Regular cardiac myocyte (primary cell): ENCODE data around the gene MCMBP. TPM values are rescaled to one million over a fixed set of nuclear protein-coding genes. Genes with fewer than 3 reads are reported as not detected.

ENCODE experiments used
- total RNA-seq: library from RNA; depleted of rRNA; stranded (reverse); fragments of >200 nt; gene quantifications from 2 replicates; pipeline ENCODE4 v1.2.3, GENCODE V29; 2014

MCMBP gene
- 47.6 and 79.0 TPM in 2 replicates for total RNA-seq

DNA sequence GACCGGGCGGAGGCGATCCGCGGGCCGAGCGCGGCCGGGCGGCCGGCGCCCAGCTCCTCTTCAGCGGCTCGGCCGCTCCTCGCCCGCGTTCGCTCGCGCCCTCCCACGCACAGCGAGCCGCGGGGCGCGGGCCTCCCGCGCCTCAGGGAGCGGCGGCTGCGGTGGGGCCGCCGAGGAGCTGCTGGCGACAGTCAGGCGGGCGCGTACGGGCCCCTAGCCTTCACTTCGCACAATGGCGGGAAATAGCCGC, at the start of gene MCMBP:
Gene MCMBP (minus strand): TSS at position 234 of the 250 bp plus-strand sequence. CDS start 259 bp downstream, outside the sequence.

DNA sequence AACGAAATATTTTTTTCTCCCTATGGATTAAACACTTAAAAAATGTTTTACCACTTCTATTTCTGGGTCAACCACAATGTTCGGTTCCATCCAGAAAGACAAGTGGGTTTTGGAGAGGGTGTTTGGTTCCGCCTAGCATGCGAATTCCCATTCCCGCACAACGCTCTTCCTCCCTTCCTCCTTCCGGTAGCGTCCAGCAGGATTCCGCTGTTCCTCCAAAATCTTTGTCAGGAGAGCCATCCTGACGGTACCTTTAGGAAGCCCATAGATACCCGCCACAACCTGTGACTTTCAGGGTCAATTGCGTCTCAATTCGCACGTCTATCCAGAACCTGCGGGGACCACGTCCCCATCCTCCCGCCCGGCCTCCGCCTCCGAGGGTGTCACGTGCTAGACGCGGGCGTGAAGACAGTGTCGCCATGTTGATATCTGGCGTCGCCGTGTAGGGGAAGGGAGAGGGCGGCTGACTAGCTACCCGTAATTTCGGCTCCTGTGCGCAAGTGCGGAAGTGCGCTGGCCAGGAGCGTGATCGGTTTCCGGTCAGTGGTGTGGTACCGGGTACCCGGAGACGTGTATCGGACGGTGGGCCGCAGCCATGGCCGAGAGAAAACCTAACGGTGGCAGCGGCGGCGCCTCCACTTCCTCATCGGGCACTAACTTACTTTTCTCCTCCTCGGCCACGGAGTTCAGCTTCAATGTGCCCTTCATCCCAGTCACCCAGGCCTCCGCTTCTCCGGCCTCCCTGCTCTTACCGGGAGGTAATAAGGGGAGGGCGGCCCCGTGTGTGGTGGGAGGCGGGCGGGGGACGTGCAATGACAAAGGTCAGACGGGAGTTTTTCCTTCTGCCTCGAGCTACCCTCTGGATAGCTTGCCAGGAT, 19.8 kb upstream of the MCMBP start, which contains the start of gene SEC23IP:
Gene SEC23IP (plus strand): TSS at position 543 of the 878 bp plus-strand sequence. CDS start 53 bp downstream, at position 596.

Other genes starting within 250 kb of the MCMBP start
- gene BAG3, start 221.5 kb downstream of the MCMBP start, total RNA-seq: 9.0 and 24.9 TPM in 2 replicates
- gene INPP5F, start 146.8 kb downstream of the MCMBP start, total RNA-seq: 19.4 and 19.9 TPM in 2 replicates
- 18.6 and 22.2 TPM in 2 replicates for gene SEC23IP, start 19.9 kb upstream of the MCMBP start, total RNA-seq